NT2/D1 (cell line): ENCODE measurements around the gene PARD3.

ENCODE experiments used
- DNase-seq: peaks from one replicate; pipeline ENCODE4 v3.0.0-alpha.2; 2011; ENCODE audit warnings: low read depth, low spot score
- H3K27me3 ChIP-seq: 2 replicates; pipeline ENCODE4 v1.6.0; 2011; ENCODE audit warnings: mild to moderate bottlenecking; ENCODE audit not compliant: insufficient read length, insufficient read depth
- H3K36me3 ChIP-seq: 2 replicates; pipeline ENCODE4 v1.6.1; 2011; ENCODE audit warnings: mild to moderate bottlenecking, low read length, mixed read lengths; ENCODE audit not compliant: insufficient read depth, insufficient read length
- H3K4me1 ChIP-seq: 2 replicates; pipeline ENCODE4 v1.5.1; 2011; ENCODE audit not compliant: insufficient read depth, insufficient read length
- H3K4me3 ChIP-seq: 2 replicates; pipeline ENCODE4 v1.5.1; 2011; ENCODE audit warnings: low read depth; ENCODE audit not compliant: insufficient read length
- H3K9ac ChIP-seq: 2 replicates; pipeline ENCODE4 v1.6.0; 2011; ENCODE audit warnings: low read depth; ENCODE audit not compliant: insufficient read length
- H3K9me3 ChIP-seq: 2 replicates; pipeline ENCODE4 v1.5.1; 2011; ENCODE audit warnings: mild to moderate bottlenecking, low read length; ENCODE audit not compliant: insufficient read depth
- SUZ12 ChIP-seq: IDR thresholded peaks from 2 replicates; pipeline ENCODE4 v1.6.1; 2011; ENCODE audit not compliant: insufficient read length, insufficient read depth; ENCODE audit errors: extremely low read depth
- YY1 ChIP-seq: IDR thresholded peaks from 2 replicates; pipeline ENCODE4 v1.6.1; 2011; ENCODE audit not compliant: insufficient read length, insufficient read depth
- ZNF274 ChIP-seq: IDR thresholded peaks from 2 replicates; pipeline ENCODE4 v1.6.1; 2011; ENCODE audit warnings: mild to moderate bottlenecking, low read depth, low read length

PARD3 gene

DNA sequence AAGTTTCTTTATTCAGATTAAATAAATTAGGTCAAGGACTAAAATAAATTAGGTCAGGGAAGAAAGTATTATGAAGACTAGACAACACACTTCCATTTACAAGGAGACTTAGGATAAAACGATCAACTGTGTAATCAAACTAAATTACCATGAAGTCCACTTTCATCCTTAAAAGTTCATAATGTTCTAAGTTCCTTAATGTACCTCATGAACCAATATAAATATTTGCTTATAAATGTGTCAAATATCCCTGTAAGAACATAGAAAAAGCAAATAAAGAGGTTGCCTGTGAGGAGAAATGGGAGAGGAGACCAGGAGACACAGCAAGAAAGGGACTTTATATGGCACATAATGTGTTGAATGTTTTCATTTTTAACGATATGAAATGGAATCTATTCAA, 345.6 kb downstream of the PARD3 start:
- Histone ChIP-seq H3K36me3 (peaks cover 6% of the 10 kb centered on the region), H3K27me3 (no peaks in the 10 kb centered on the region), H3K9ac (no peak overlapping the region), H3K4me1 (no peaks in the 10 kb centered on the region), H3K9me3 (no peaks in the 10 kb centered on the region), H3K4me3 (no peak overlapping the region)
- TF ChIP-seq YY1 (no peak), ZNF274 (no peak), SUZ12 (no peak)
- DNase-seq, result no peak

DNA sequence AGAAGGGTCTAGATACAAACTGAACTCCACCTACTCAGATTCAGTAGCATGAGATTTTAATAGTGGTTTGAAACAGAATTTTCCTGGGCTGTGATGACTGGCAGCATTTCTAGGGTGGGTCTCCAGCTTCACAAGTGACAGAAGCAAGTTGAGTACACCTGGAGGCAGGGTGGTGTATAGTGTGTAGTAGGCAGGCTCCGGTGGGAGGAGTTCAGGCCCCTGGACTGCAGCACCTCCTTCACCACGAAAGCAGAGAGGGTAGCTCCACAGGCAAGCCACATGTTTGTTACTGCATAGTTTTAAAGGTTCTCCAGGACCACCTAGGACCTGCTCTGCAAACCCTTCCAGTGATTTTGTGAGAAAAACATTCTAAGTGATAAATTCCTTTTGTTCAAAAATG, 347.2 kb downstream of the PARD3 start:
- DNase-seq, result no peak

DNA sequence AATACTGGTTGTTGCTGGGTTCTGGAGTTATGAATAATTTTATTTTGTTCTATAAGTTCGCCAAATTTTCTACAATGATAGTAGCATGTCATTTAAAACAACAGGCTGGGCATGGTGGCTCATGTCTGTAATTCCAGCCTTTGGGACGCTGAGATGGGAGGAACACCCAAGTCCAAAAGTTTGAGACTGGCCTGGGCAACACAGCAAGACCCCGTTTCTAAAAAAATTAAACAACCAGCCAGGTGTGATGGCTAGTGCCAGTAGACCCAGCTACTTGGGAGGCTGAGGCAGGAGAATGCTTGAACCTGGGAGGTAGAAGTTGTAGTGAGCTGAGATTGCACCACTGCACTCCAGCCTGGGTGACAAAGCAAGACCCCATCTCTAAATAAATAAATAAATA, 347.7 kb downstream of the PARD3 start:
- no peaks in the 10 kb centered on the region for H3K4me1 ChIP-seq
- no peak overlapping the region for H3K9ac ChIP-seq
- no peak for DNase-seq
- no peaks in the 10 kb centered on the region for H3K27me3 ChIP-seq
- H3K36me3 ChIP-seq, result peaks cover 6% of the 10 kb centered on the region
- TF ChIP-seq YY1 (no peak), SUZ12 (no peak), ZNF274 (no peak)
- no peaks in the 10 kb centered on the region for H3K9me3 ChIP-seq
- no peak overlapping the region for H3K4me3 ChIP-seq

More for the DNA sequence above, 347.2 kb downstream of the PARD3 start:
- Histone ChIP-seq H3K9me3 (no peaks in the 10 kb centered on the region), H3K4me1 (no peaks in the 10 kb centered on the region), H3K9ac (no peak overlapping the region), H3K4me3 (no peak overlapping the region), H3K36me3 (peaks cover 6% of the 10 kb centered on the region), H3K27me3 (no peaks in the 10 kb centered on the region)
- TF ChIP-seq SUZ12 (no peak), YY1 (no peak), ZNF274 (no peak)

DNA sequence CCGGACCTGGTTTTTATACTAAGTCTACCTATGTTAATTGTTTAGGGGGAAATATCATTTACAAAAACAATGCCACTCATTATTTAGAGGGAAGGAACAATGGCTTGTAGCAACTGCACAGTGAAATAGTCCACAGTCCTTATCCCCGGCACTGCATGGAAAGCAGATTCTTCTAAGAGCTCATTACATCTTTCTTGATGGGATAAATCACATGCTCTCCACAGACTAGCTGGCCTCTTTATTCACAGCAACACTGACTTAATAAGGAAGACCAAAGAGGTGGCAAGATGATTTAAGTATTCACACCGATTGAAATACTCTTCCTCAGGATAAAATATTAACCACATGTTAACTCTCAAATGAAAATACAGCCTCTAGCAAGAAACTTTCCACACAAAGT, 349.4 kb downstream of the PARD3 start:
- TF ChIP-seq YY1 (no peak), ZNF274 (no peak), SUZ12 (no peak)
- H3K4me1 ChIP-seq, result no peaks in the 10 kb centered on the region
- DNase-seq, result no peak
- no peak overlapping the region for H3K4me3 ChIP-seq
- peaks cover 6% of the 10 kb centered on the region for H3K36me3 ChIP-seq
- H3K27me3 ChIP-seq, result no peaks in the 10 kb centered on the region
- H3K9me3 ChIP-seq, result no peaks in the 10 kb centered on the region
- no peak overlapping the region for H3K9ac ChIP-seq

DNA sequence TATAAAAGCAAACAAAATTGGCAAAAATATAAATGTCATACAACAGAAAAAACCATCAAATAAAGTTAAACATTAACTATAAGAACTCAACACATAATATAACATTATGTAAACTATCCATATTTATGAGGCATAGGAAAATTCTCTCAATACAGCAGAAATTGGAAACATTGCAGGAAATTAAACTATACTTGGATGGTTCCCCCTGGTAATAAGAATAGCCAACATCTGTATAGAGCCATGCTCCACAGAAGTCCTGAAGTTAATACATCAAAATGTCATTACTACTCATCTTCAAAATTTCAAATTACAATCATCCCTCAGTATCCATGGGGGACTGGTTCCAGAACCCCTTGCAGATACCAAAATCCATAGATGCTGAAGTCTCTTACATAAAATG, 350.5 kb downstream of the PARD3 start:
- DNase-seq, result no peak
- peaks cover 6% of the 10 kb centered on the region for H3K36me3 ChIP-seq
- no peaks in the 10 kb centered on the region for H3K27me3 ChIP-seq
- H3K4me3 ChIP-seq, result no peak overlapping the region
- TF ChIP-seq SUZ12 (no peak), ZNF274 (no peak), YY1 (no peak)
- no peak overlapping the region for H3K9ac ChIP-seq
- H3K9me3 ChIP-seq, result no peaks in the 10 kb centered on the region
- no peaks in the 10 kb centered on the region for H3K4me1 ChIP-seq

DNA sequence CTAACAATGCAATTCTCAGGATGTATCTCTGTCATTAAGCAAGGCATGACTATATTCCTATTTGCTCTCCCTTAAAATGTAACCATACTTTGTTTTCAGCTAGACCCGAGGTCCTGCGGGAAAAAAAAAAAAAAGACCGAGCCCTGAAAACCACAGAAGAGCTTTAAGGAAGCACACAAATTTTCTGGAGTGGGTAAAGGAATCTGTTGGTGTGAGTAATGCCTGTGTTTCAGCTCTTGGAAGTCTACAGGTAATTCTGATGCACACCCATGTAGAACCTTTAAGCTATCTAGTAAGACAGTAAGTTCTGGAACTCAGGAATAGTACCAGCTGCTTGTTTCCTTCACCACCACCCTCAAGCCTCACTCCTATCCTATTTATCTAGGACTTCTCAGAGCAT, 351.1 kb downstream of the PARD3 start:
- H3K9ac ChIP-seq, result no peak overlapping the region
- no peak overlapping the region for H3K4me3 ChIP-seq
- no peak for DNase-seq
- no peak for TF ChIP-seq ZNF274
- no peak for TF ChIP-seq SUZ12
- no peak for TF ChIP-seq YY1
- H3K36me3 ChIP-seq, result peaks cover 6% of the 10 kb centered on the region
- no peaks in the 10 kb centered on the region for H3K4me1 ChIP-seq
- no peaks in the 10 kb centered on the region for H3K9me3 ChIP-seq
- H3K27me3 ChIP-seq, result no peaks in the 10 kb centered on the region

DNA sequence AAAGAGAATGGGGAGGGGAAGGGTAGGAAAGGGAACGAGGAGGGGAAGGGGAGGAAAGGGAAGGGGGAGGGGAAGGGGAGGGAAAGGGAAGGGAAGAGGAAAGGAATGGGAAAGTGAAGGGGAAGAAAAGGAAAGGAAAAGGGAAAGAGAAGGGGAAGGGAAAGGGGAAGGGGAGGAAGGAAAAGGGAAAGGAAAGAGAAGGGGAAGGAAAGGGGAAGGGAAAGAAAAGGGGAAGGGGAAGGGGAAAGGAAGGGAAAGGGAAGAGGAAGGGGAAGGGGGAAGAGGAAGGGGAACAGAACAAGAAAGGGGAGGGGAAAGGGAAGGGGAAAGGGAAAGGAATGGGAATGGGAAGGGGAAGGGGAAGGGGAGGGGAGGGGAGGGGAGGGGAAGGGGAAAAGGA, 352.1 kb downstream of the PARD3 start:
- Histone ChIP-seq H3K27me3 (no peaks in the 10 kb centered on the region), H3K9me3 (no peaks in the 10 kb centered on the region), H3K4me3 (no peak overlapping the region), H3K36me3 (peaks cover 6% of the 10 kb centered on the region), H3K4me1 (no peaks in the 10 kb centered on the region), H3K9ac (no peak overlapping the region)
- no peak for DNase-seq
- TF ChIP-seq ZNF274 (no peak), YY1 (no peak), SUZ12 (no peak)

DNA sequence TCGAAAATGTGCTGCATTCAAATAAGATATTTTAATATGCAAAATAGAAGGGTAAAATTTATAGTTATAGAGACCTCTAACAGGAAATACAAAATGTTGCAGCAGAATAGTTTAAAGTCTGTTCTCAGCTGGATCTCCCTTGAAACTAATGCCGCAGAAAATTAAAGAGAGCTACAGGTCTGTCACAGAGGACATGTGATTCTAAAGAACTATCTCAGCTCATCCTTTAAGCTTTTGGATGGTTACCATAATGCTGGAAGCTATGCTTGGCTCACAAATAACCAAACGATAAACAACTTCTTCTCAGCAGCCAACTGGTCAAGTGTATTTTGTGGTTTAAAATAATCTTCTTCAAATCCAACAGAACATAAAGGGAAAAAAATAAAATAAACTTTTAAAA, 353.0 kb downstream of the PARD3 start:
- DNase-seq, result no peak
- Histone ChIP-seq H3K27me3 (no peaks in the 10 kb centered on the region), H3K9ac (no peak overlapping the region), H3K4me3 (no peak overlapping the region), H3K36me3 (no peaks in the 10 kb centered on the region), H3K4me1 (no peaks in the 10 kb centered on the region), H3K9me3 (no peaks in the 10 kb centered on the region)
- TF ChIP-seq ZNF274, result no peak
- TF ChIP-seq SUZ12, result no peak
- no peak for TF ChIP-seq YY1
